NCI-H446 (cell line): ENCODE results near the gene DIAPH1.

Experiments used
- DNase-seq, 2 experiments: peaks; one replicate each; lab custom pipeline; 2025; lab: John Stamatoyannopoulos, UW

The DIAPH1 gene

DNA sequence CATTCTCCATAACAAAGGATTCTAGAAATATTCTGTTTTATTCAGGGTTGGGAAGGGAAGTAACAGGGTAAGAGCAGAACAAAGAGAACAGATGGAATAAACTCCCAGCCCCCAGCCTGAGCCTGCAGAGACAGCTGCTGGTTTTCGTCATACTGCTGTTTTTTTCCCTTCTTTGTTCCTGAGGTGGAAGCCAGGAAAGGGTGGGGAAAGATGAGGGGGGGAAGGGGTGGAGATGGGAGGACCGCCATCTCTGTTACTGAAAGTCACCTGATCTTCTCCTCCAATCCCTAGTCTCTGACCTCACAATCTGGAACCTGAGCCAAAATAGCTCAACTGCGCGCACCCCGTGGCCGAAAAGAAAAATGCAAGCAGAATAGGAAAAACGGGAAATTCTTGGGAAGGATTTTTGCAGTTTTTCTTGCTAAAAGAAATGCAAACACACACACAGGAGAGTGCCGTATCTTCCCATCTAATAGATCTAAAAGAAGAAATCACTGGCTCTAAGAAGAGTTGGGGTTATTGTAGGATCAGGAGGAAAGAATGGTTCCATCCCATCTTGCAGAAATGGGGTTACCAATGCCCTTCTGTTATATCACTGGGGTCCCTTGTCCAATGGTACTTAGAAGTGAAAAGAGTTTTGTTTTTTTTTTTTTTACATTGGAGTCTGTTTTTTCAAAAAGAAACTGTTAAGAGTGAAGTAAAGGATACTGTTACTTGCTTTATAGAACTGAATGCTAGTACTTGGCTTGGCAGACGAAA is 57.9 kb downstream of the DIAPH1 start:
- peak; percentile 91 to 95 for DNase-seq

DNA sequence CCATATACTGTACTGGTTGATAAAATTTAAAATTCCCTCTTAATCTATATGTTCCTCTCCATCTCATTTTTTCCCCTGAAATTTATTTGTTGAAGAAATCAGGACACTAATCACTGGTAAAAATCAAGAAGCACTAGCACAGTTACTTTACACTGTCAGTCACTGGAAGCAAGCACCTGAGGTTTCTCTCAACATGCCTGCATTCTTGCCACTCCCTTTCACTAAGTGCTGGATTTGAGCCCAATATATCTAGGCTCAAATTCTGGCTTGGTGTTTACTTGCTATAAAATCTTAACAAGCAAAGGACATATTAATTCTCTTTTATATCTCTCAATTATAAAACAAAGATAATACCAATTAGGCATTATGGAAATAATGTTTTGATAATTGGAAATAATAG is 58.6 kb downstream of the DIAPH1 start:
- peak; percentile 73 to 78 for DNase-seq

DNA sequence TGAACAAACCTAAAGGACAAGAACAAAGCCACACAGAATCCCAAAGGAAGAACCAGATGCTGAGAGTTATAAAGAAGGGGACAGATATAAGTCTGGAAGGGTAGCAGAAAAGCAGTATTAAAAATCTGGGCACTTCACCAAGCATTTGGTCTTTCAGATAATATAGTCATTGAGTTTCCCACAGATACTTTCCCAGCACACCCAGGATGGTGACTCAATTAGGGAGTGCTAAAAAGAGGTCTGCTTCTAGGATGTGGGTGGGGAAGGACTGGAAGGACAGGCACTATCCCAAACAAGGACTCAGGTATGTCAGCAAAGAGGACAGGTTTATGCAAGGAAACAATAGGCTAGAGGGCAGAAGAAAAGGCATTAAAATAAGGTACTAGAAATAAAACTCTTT is 59.3 kb downstream of the DIAPH1 start:
- DNase-seq, result no peak

GRCh38 chr5:141558150-141558549 is 60.6 kb downstream of the DIAPH1 start:
- DNase-seq, result no peak

- peak; percentile 53 to 87 for DNase-seq
Measured at GRCh38 chr5:141557681-141558136, 61.1 kb downstream of the DIAPH1 start.

- DNase-seq, result no peak
Measured at GRCh38 chr5:141547921-141548320, 70.9 kb downstream of the DIAPH1 start.

DNA sequence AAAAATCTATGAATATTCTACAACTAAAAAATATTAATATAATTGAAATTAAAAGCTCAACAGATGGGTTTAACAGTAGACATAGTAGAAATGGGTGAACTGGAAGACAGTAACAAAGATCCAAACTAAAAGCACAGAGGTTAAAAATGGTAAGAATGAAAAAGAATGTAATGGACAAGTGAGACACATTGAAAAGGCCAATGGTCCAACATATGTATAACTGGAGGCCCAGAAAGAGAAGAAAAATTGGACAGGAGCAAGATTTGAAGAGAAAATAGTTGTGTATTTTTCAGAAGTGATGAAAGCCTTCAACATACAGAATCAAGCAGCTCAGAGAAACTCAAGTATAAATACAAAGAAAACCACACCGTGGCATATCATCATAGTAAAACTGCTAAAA is 71.3 kb downstream of the DIAPH1 start:
- DNase-seq, result no peak

- no peak for DNase-seq
Measured at GRCh38 chr5:141543053-141543452, 75.7 kb downstream of the DIAPH1 start.

DNA sequence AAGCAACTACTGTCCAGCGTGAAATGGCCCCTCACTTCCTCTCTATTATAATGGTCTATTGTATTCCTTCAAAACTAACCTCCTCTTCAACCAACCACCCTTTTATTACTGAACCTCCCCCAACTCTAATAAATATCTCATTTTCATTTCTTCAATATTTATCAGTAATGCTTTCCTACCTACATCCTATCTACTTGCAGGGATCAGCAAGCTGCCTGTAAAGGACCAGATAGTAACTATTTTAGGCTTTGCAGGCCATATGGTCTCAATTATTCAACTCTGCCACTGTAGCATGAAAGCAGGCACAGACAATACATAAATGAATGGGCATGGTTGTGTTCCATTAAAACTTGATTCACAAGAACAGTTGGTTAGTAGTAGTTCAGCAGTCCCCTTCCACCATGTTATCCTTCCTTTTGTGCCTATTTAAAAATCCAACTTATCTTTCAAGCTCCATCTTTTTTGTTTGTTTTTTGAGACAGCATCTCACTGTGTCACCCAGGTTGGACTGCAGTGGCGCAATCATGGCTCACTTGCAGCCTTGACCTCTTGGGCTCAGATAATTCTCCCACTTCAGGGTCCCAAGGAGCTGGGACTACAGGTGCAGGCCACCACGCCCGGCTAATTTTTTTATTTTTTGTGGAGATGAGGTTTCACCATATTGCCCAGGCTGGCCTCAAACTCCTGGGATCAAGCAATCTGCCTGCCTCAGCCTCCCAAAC is 84.1 kb downstream of the DIAPH1 start:
- DNase-seq, result no peak

DNA sequence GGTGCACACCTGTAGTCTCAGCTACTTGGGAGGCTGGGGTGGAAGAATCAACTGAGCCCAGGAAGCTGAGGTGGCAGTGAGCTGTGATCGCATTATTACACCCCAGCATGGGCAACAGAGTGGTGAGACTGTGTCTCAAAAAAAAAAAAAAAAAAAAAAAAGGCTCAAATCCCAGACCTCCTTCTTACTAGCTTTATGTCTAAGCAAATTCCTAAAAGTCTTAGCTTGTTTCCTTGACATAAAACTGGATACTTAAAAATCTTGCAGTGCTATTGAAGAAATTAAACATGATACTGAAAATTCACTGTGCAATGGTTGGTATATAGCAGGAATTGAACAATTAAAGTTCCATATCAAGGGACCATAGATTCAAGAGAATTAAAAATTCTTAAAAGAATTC is 84.9 kb downstream of the DIAPH1 start:
- no peak for DNase-seq

DNA sequence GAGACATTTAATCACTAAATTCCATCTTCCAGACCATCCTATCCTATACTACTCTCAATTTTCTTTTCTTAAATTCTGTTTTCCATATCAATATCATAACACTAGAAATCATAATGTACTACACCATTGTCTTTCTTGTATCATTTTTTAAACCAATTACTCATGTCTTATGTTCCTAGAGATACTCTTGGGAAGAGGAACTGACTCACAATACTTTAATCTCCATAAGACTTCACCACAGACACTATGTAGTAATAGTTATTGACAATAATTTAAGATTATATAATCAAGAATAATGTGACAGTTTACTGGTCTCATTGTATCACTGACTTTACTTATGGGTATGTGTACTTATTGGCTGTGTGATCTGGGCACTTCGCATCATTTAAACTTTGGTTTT is 86.1 kb downstream of the DIAPH1 start:
- no peak for DNase-seq

- DNase-seq, result no peak
Measured at GRCh38 chr5:141529873-141530272, 88.9 kb downstream of the DIAPH1 start.

- peak in 1 of 2 experiments; percentile 73 for DNase-seq
Measured at GRCh38 chr5:141529002-141529401, 89.8 kb downstream of the DIAPH1 start.

GRCh38 chr5:141528291-141528984 is 90.4 kb downstream of the DIAPH1 start:
- DNase-seq, result peak; percentile 75 to 79

DNA sequence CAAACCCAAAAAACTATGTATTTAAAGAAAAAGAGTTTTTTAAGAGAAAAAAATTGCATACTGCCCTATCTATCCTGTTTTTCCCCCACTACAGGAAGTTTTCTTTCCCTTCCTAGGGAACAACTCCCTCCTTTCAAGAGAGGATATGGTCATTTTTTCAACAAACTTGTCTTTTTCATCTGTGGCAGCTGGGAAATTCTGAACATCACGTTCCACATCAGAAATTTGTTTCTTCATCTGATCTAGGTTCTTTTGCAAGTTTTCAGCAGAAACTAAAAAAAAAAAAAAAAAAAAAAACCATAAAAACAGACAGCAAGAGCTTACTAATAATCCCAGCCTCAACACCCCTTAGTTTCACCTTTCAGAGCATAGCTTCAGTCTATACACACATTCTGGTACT is 91.4 kb downstream of the DIAPH1 start:
- DNase-seq, result no peak

- DNase-seq, result peak in 1 of 2 experiments; percentile 12
Measured at GRCh38 chr5:141525653-141526052, 93.1 kb downstream of the DIAPH1 start.

DNA sequence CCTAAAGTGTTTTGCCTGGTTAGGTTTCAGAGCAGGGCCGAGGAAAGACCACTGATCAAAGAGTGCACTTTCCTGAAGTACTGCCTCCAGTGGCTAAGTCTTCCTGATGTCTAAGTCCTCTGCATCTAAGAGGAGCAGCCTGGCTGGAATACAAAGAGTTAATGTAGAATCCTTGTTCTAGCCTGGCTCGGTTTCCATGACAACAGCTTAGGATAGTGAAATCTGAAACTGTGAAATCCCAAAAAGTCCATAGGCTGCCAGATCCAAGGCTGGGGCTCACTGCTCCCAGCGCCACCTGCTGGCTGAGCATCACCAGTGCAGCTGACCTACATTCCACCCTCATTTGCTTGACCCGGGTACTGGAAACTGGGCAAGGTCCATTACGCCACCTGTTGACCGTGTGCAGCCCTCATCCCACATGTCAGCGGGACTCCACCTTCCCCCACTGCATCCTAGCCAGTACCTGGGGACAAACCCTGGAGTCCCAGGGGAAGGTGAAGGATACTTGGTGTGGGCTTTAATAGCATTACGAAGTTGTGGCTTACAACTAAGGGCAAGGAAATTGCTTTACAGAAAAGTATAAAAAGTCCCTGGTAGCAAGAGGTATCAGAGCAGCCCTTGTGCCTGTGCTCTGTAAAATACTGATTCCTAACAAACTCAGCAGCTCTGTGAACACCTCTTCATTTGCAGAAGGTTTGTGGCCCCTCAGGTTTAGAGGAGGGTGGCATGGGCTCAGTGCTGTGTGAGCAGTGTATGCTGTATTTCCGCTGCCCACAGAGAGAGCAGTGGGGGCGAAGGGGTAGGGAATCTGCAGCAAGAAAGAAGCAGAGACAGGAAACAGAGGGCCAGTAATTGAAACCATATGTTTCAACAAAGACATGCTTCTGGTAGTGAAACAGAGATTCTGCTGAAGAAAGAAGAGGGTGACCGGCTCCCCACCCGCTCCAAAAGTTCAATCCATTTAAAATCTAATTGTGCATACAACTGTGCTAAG is 93.9 kb downstream of the DIAPH1 start:
- peak; percentile 92 to 98 for DNase-seq

DNA sequence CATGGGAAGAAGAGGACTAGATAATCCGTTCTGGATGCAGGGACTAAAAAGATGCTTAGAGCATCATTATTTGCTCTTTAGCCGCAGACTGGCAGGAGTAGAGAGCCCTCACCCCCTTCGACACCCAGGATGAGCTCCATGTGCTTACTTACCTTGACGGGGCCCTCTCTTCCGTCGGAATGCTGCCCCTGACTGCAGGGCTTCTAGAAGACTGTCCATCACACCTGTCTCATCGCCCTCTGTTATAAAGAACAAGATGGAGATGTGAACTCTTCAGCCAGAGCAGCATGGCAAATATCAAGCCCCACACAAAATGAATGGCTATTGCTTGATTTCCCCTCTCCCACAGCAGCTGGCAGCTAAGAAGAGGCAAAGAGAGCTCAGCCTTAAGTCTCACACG is 94.8 kb downstream of the DIAPH1 start:
- no peak for DNase-seq

GRCh38 chr5:141522301-141522700 is 96.5 kb downstream of the DIAPH1 start:
- no peak for DNase-seq

DNA sequence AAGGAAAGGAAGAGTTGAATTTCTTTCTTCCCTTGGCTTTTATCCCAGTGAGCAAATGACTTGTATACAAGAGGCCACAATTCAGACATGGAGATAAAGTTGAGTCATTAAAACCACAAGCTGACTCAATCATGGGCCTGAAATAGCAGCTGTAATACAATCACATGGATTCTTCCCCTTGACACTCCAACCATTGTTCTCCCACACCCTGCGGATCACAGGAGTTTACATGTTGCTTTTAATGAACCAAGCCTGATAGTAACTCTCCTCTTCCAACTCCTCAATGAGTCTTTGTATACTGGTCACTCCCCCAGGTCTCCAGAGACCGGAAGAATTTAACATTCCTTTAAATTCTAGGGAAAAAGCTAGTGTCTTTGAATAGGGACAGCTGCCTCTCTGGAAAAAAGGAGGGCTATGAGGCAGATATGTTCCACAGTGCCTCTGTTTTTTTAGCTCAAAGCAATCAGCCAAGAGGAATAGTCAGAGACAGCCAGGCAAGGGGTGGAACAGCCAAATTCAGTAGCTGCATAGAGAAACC is 97.5 kb downstream of the DIAPH1 start:
- DNase-seq, result peak in 1 of 2 experiments; percentile 61
